Lower leg skin (tissue), 4 donors: ENCODE measurements around the gene MTFMT. TPM values are rescaled to one million over a fixed set of nuclear protein-coding genes. Genes with fewer than 3 reads are reported as not detected.

Experiments
- DNase-seq, 2 donors: peaks; one replicate each; pipeline ENCODE4 v3.0.0-alpha.2; 2019; ENCODE audit warnings: low spot score in 2 of 2
- H3K4me3 ChIP-seq: fragments of 200-600 bp; sonication (generic); 2 replicates; pipeline ENCODE4 v1.5.1; 2017; ENCODE audit warnings: mild to moderate bottlenecking, low read depth; ENCODE audit not compliant: poor library complexity, severe bottlenecking
- CTCF ChIP-seq, 3 donors: fragments of 450-650 bp; IDR thresholded peaks; one replicate each; pipeline ENCODE4 v1.5.1; 2016; ENCODE audit warnings: antibody characterized with exemption in 3 of 3, mild to moderate bottlenecking in 3 of 3, moderate library complexity in 2 of 3
- POLR2A ChIP-seq, 2 donors: fragments of 450-650 bp; IDR thresholded peaks; one replicate each; pipeline ENCODE4 v1.6.1; 2016 to 2017; ENCODE audit warnings: antibody characterized with exemption in 2 of 2, mild to moderate bottlenecking in 1 of 2, moderate library complexity in 1 of 2
- WGBS, 2 donors: methylation state at CpG; one replicate each; pipeline ENCODE4 v1.1.5; 2018; 5-methylcytosine and 5-hydroxymethylcytosine counted together
- intact Hi-C: fragments of 100-400 bp; cut with DNase I; formaldehyde crosslinking; loops from one replicate; pipeline ENCODE4 v1.15.0; 2023; ENCODE audit warnings: low total_unique reads
- total RNA-seq, 4 donors: library from RNA; depleted of rRNA; stranded (reverse); fragments of >200 nt; gene quantifications; one replicate each; pipeline ENCODE4 v1.1.0, GENCODE V29; 2016

MTFMT gene
- total RNA-seq, 4 donors from 2014 or later = 12.3 to 21.9 (median 15.0) TPM

- no peak for DNase-seq
- intact Hi-C loops = no loop called here
- H3K4me3 ChIP-seq = no peak overlapping the region
- TF ChIP-seq CTCF (IDR thresholded peaks at IDR 0.05) (no peak), POLR2A (IDR thresholded peaks at IDR 0.05) (no peak)
- 84 to 91% methylated on average over 3 of the region's 3 CpGs for WGBS, 2 donors
These were observed 43.2 kb upstream of the MTFMT start for GRCh38 chr15:65072617-65073016.

GRCh38 chr15:65072027-65072426 is 42.6 kb upstream of the MTFMT start:
- WGBS, 2 donors = 50 to 75% methylated on average over 1 of the region's 1 CpG

GRCh38 chr15:65071381-65071811 is 42.0 kb upstream of the MTFMT start:
- TF ChIP-seq POLR2A (IDR thresholded peaks at IDR 0.05) (no peak), CTCF (IDR thresholded peaks at IDR 0.05) (no peak)
- intact Hi-C loops = no loop called here
- 58 to 61% methylated on average over 5 of the region's 5 CpGs for WGBS, 2 donors
- no peak for DNase-seq
- H3K4me3 ChIP-seq = no peak overlapping the region

More at GRCh38 chr15:65072027-65072426, 42.6 kb upstream of the MTFMT start:
- DNase-seq = no peak
- no peak for TF ChIP-seq CTCF (IDR thresholded peaks at IDR 0.05)
- no peak for TF ChIP-seq POLR2A (IDR thresholded peaks at IDR 0.05)
- intact Hi-C loops = no loop called here
- H3K4me3 ChIP-seq = no peak overlapping the region

GRCh38 chr15:65069779-65070546 is 40.5 kb upstream of the MTFMT start:
- no peak overlapping the region for H3K4me3 ChIP-seq
- DNase-seq = no peak
- no peak for TF ChIP-seq POLR2A (IDR thresholded peaks at IDR 0.05)
- no peak for TF ChIP-seq CTCF (IDR thresholded peaks at IDR 0.05)
- intact Hi-C loops = no loop called here
- 80% methylated on average over 5 of the region's 5 CpGs for WGBS, 2 donors

GRCh38 chr15:65069179-65069578 is 39.7 kb upstream of the MTFMT start:
- WGBS, 2 donors = 50 to 100% methylated on average over 1 of the region's 1 CpG
- no peak overlapping the region for H3K4me3 ChIP-seq
- DNase-seq = no peak
- intact Hi-C loops = no loop called here
- TF ChIP-seq POLR2A (IDR thresholded peaks at IDR 0.05) (no peak), CTCF (IDR thresholded peaks at IDR 0.05) (no peak)

- 63 to 80% methylated on average over 3 of the region's 3 CpGs for WGBS, 2 donors
- H3K4me3 ChIP-seq = no peak overlapping the region
- TF ChIP-seq POLR2A (IDR thresholded peaks at IDR 0.05) (no peak), CTCF (IDR thresholded peaks at IDR 0.05) (no peak)
- intact Hi-C loops = no loop called here
- DNase-seq = no peak
These were observed 39.0 kb upstream of the MTFMT start for GRCh38 chr15:65068403-65068788.
